B cell (primary cell): ENCODE results near the gene PUS7.

Experiments
- EZH2 ChIP-seq: IDR thresholded peaks from 2 replicates; pipeline ENCODE4 v1.6.1; 2012; ENCODE audit warnings: borderline replicate concordance, low read depth, mild to moderate bottlenecking, moderate library complexity, low read length; ENCODE audit not compliant: insufficient read depth, poor library complexity, severe bottlenecking
- TF ChIP-seq, protein P1 (sequence below): fragments of 200-600 bp; IDR thresholded peaks from one replicate; pipeline ENCODE4 v1.8.0; 2022; ENCODE audit warnings: antibody characterized with exemption, mild to moderate bottlenecking

DNA sequence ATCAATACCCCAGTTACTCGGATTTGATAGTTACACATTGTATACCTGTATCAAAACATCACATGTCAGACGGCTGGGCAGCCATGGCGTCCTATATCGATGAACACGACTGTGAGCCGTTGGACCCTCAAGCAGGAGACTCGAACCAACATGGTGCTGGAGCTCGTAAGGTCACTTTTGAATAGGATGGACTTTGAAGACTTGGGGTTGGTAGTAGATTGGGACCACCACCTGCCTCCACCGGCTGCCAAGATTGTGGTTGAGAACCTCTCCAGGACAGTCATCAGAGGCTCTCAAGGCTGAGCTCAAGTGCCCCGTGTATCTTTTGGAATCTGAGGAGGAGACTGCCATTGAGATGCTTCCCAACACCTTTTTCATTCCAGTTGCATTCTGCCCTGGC lies 8.1 kb upstream of the PUS7 start:
- TF ChIP-seq, protein P1, sequence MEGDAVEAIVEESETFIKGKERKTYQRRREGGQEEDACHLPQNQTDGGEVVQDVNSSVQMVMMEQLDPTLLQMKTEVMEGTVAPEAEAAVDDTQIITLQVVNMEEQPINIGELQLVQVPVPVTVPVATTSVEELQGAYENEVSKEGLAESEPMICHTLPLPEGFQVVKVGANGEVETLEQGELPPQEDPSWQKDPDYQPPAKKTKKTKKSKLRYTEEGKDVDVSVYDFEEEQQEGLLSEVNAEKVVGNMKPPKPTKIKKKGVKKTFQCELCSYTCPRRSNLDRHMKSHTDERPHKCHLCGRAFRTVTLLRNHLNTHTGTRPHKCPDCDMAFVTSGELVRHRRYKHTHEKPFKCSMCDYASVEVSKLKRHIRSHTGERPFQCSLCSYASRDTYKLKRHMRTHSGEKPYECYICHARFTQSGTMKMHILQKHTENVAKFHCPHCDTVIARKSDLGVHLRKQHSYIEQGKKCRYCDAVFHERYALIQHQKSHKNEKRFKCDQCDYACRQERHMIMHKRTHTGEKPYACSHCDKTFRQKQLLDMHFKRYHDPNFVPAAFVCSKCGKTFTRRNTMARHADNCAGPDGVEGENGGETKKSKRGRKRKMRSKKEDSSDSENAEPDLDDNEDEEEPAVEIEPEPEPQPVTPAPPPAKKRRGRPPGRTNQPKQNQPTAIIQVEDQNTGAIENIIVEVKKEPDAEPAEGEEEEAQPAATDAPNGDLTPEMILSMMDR, result no peak
- TF ChIP-seq EZH2, result no peak
